NCI-H82 treated with DMSO at 0.1 percent for 48 hours (cell line): ENCODE results near the gene SKIDA1.
A peak's percentile ranks its signal among the peaks of the same experiment; 100 is the strongest.

Experiments
- DNase-seq: peaks from one replicate; lab custom pipeline; 2025; ENCODE audit not compliant: unreplicated experiment; lab: John Stamatoyannopoulos, UW

SKIDA1 gene

GRCh38 chr10:21517134-21518031, 8.1 kb downstream of the SKIDA1 start:
- DNase-seq, result no peak

DNA sequence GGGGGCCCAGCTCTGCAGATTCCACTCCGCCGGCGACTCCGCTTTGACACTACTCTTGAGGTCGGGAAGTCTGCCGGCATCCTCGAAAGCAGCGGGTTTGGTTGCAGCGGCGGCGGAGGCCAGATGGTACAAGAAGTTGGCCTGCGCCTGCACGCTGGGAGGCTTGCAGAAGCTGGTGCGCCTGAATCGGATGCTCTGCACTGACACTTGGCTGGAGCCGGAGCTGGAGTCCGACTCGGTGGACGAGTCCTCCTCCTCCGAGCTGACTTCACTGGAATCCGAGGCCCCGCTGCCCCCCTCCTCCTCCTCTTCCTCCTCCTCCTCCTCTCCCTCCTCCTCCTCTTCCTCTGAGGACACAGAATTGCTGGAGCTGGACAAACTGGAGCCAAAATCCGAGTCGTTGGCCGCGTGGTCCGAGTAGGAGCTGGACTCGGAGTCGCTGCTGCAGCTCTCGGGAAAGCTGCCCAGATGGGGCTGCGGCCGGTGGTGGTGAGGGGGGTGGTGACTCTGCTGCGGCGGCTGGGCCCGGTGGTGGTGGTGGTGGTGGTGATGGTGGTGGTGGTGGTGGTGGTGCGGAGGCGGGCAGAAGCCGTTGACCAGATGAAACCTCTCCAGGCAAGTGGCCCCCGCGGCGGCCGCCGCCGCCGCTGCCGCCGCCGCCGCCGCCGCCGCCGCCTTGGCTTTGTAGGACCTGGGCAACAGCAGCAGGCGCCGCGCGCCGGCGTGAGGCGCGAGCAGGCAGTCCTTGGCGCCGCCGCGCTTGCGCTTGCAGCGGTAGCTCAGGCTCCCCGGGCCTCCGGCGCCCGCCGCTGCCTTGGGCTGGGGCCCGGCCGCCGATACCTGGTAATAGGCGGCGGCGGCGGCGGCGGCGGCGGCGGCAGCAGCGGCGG, 9.0 kb downstream of the SKIDA1 start:
- DNase-seq, result peak; percentile 30

GRCh38 chr10:21515361-21516241, 9.9 kb downstream of the SKIDA1 start:
- DNase-seq, result peak; percentile 40

GRCh38 chr10:21514818-21515351, 10.6 kb downstream of the SKIDA1 start:
- peak; percentile 49 for DNase-seq

DNA sequence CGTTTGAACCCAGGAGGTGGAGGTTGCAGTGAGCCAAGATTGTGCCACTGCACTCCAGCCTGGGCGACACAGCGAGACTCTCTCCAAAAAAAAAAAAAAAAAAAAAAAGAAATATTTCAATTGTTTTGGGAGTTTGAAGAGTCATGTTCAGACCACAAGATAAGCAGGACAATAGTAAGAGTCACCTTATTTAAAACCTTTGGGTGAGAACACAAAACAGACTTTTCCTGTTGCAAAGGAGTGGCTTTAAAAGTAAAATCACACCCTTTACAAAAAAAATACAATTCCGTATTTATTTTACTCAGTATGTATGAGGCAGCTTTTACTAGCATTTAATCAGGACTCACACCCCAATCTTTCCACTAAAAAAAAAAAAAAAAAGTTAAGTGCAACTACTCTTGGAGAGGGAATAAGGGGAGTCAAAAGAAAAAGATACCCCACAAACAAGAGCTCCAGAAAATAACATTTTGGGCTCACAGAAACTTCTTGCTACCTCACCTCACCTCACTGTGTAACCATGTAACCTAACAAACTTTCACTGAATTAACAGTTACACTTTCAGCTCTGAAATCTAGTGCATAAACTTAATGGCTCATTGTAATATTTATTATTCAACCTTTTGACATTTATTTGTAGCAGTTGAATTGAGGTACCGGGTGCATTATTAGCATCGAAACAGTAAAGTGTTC, 11.2 kb downstream of the SKIDA1 start:
- DNase-seq, result no peak

DNA sequence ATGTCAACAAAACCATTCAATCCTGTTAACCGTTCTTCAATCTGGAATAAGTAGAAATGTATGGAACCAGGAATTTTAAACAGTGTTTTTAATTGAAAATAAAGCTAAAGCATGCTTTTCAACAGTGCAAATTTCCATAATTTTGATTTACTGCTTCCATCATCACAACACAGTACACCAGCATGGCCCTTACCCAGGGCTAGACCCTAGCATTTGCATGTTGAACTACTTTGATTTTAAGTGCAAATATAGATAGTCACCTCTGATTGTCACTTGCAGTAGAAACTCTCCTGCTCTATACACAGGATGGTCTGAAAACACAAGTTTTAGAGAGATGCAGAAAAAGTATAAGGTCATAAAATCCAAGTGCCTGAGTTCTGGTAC, 12.1 kb downstream of the SKIDA1 start:
- DNase-seq, result no peak

- no peak for DNase-seq
Measured at GRCh38 chr10:21512573-21513404, 12.7 kb downstream of the SKIDA1 start.

DNA sequence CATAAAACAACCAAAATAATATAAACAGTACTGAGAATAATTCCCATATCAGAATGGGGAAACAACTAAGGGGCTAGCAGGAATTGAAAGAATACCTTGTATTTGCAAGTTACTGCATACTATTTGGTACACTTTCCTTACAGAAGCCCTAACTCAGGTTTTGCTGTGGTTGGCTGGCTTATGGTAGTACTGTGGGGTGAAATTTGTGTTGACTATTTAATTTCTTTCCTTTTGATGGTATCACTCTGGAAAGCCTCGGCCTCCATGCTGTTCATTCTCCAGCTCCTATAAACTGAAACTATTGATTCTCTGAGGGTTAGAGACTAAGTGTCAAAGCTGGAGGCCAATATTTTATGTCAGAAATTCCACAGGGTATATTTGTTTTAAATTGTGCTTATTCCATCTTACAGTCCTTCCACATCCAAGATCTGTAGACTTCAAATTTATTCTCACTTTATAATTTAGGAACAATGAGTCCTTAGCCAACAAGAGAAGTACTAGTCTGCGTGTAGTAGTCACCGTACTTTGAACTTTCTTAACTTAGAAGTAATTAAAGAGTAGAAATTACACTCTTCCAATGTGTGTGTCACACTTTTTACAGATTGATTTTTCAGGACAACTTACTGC, 13.4 kb downstream of the SKIDA1 start:
- no peak for DNase-seq

DNA sequence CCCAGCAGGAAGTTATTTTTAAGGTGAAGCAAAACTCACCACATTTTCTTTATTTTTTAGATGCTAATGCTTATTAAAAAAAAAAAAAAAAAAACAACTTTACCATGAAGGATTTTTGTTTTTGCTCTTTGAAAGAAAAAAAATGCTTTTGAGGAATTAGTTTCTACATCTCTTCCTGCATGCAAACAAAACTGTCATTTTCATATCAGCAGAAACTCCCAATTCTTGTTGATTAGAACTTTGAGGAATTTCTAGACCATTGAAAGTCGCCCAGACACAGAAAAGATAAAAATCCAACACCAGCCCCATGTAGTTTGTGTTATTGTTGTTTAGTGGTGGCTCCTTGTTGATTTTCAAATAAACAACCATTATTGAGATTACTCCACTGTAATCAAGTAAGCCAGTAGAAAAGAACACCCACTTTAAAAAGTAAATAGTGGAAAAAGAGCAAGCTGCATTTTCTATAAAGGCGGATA, 14.3 kb downstream of the SKIDA1 start:
- no peak for DNase-seq

GRCh38 chr10:21510241-21511094, 15.0 kb downstream of the SKIDA1 start:
- DNase-seq, result no peak

- DNase-seq, result no peak
Measured at GRCh38 chr10:21509341-21510240, 15.9 kb downstream of the SKIDA1 start.

- DNase-seq, result no peak
Measured at GRCh38 chr10:21508706-21509331, 16.7 kb downstream of the SKIDA1 start.

GRCh38 chr10:21507150-21507549, 18.3 kb downstream of the SKIDA1 start:
- no peak for DNase-seq

GRCh38 chr10:21506351-21506750, 19.1 kb downstream of the SKIDA1 start:
- DNase-seq, result no peak

- no peak for DNase-seq
Measured at GRCh38 chr10:21505711-21506278, 19.7 kb downstream of the SKIDA1 start.

DNA sequence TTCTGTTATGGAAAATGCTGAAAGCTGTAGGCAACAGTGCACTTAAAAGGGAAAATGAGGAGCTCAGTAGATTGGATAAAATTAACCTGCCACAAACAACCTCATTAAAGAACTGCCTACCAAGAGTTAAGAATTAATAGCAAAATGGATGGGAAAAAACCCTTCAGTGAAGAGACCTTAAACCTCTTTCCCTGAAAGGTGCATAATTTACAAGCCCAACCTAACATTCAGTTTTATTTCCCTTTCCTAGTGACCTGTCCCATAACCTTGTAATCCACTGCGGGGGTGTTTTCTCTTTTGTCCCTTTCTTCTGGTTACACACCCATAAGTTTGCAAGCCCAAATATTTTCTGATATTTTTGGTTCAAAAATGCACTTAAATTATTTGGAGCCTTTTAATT, 21.9 kb downstream of the SKIDA1 start:
- DNase-seq, result no peak
